MM.1S (cell line): ENCODE measurements around the gene DYNLRB1.

Experiments used
- DNase-seq: peaks from one replicate; pipeline ENCODE4 v3.0.0-alpha.2; 2015
- H2AFZ ChIP-seq: fragments of 300-600 bp; sonication (generic); 2 replicates; pipeline ENCODE4 v1.6.0; 2016; ENCODE audit warnings: antibody characterized with exemption, low read length
- H3F3A ChIP-seq: fragments of 300-600 bp; sonication (generic); 2 replicates; pipeline ENCODE4 v1.6.1; 2016; ENCODE audit warnings: mild to moderate bottlenecking, antibody characterized with exemption, low read length, moderate library complexity, mixed read lengths; ENCODE audit not compliant: insufficient read depth
- H3K27ac ChIP-seq: fragments of 300-600 bp; sonication (generic); 2 replicates; pipeline ENCODE4 v1.5.1; 2016; ENCODE audit warnings: mild to moderate bottlenecking, low read length
- H3K27me3 ChIP-seq: fragments of 300-600 bp; sonication (generic); replicated peaks from 2 replicates; pipeline ENCODE4 v1.6.0; 2016; ENCODE audit warnings: low read length; ENCODE audit not compliant: insufficient read depth
- H3K36me3 ChIP-seq: fragments of 300-600 bp; sonication (generic); replicated peaks from 2 replicates; pipeline ENCODE4 v1.6.1; 2016; ENCODE audit warnings: mild to moderate bottlenecking, low read length, mixed read lengths; ENCODE audit not compliant: insufficient read depth
- H3K4me1 ChIP-seq: fragments of 300-600 bp; sonication (generic); 2 replicates; pipeline ENCODE4 v1.6.1; 2016; ENCODE audit warnings: low read length, mixed read lengths
- H3K4me2 ChIP-seq: fragments of 300-600 bp; sonication (generic); 2 replicates; pipeline ENCODE4 v1.6.0; 2016; ENCODE audit warnings: low read depth, low read length
- H3K4me3 ChIP-seq: fragments of 300-600 bp; sonication (generic); 2 replicates; pipeline ENCODE4 v1.5.1; 2016; ENCODE audit warnings: low read length, mixed read lengths
- H3K79me2 ChIP-seq: fragments of 300-600 bp; sonication (generic); 2 replicates; pipeline ENCODE4 v1.6.1; 2016; ENCODE audit warnings: mixed run types, low read length, mixed read lengths
- H3K9ac ChIP-seq: fragments of 300-600 bp; sonication (generic); 2 replicates; pipeline ENCODE4 v1.6.1; 2016; ENCODE audit warnings: low read length, mixed read lengths
- H3K9me2 ChIP-seq: fragments of 300-600 bp; sonication (generic); replicated peaks from 2 replicates; pipeline ENCODE4 v1.6.1; 2016; ENCODE audit warnings: mild to moderate bottlenecking, low read length, mixed read lengths; ENCODE audit not compliant: insufficient read depth
- H3K9me3 ChIP-seq: fragments of 300-600 bp; sonication (generic); replicated peaks from 2 replicates; pipeline ENCODE4 v1.6.1; 2016; ENCODE audit warnings: mild to moderate bottlenecking, low read length, mixed read lengths; ENCODE audit not compliant: insufficient read depth
- H4K20me1 ChIP-seq: fragments of 300-600 bp; sonication (generic); 2 replicates; pipeline ENCODE4 v1.6.1; 2016; ENCODE audit warnings: mild to moderate bottlenecking, low read length, moderate library complexity, mixed read lengths; ENCODE audit not compliant: insufficient read depth
- CTCF ChIP-seq: fragments of 300-600 bp; sonication (generic); IDR thresholded peaks from 2 replicates; pipeline ENCODE4 v1.5.1; 2016; ENCODE audit warnings: antibody characterized with exemption, low read length, mixed read lengths
- EZH2 ChIP-seq: fragments of 300-600 bp; sonication (generic); optimal IDR thresholded peaks from 2 replicates; pipeline ENCODE3; 2017; ENCODE audit warnings: low read depth, mild to moderate bottlenecking, antibody characterized with exemption, low read length, mixed read lengths
- EZH2phosphoT487 ChIP-seq: fragments of 300-600 bp; sonication (generic); IDR thresholded peaks from 2 replicates; pipeline ENCODE4 v1.6.1; 2018; ENCODE audit warnings: antibody characterized with exemption, low read length

The DYNLRB1 gene

GRCh38 chr20:34553366-34553867, 37.2 kb downstream of the DYNLRB1 start:
- Histone ChIP-seq H4K20me1 (no peaks in the 10 kb centered on the region), H3K4me2 (no peak overlapping the region), H3F3A (no peaks in the 10 kb centered on the region), H3K27me3 (no peaks in the 10 kb centered on the region), H2AFZ (no peak overlapping the region), H3K4me3 (no peak overlapping the region), H3K27ac (no peak overlapping the region), H3K9me2 (no peaks in the 10 kb centered on the region), H3K9me3 (no peaks in the 10 kb centered on the region), H3K4me1 (no peaks in the 10 kb centered on the region), H3K36me3 (no peaks in the 10 kb centered on the region), H3K9ac (no peak overlapping the region), H3K79me2 (no peaks in the 10 kb centered on the region)
- TF ChIP-seq EZH2phosphoT487 (no peak), CTCF (no peak), EZH2 (no peak)
- no peak for DNase-seq

GRCh38 chr20:34557936-34558319, 41.7 kb downstream of the DYNLRB1 start:
- H3K4me2 ChIP-seq, result no peak overlapping the region
- H3K4me1 ChIP-seq, result no peaks in the 10 kb centered on the region
- H3F3A ChIP-seq, result no peaks in the 10 kb centered on the region
- H2AFZ ChIP-seq, result no peak overlapping the region
- H3K9ac ChIP-seq, result no peak overlapping the region
- TF ChIP-seq EZH2phosphoT487 (no peak), EZH2 (no peak), CTCF (no peak)
- H3K9me3 ChIP-seq, result no peaks in the 10 kb centered on the region
- H3K4me3 ChIP-seq, result no peak overlapping the region
- H3K79me2 ChIP-seq, result no peaks in the 10 kb centered on the region
- DNase-seq, result no peak
- no peaks in the 10 kb centered on the region for H4K20me1 ChIP-seq
- no peak overlapping the region for H3K27ac ChIP-seq
- no peaks in the 10 kb centered on the region for H3K36me3 ChIP-seq
- no peaks in the 10 kb centered on the region for H3K9me2 ChIP-seq
- no peaks in the 10 kb centered on the region for H3K27me3 ChIP-seq

GRCh38 chr20:34558320-34559218, 42.3 kb downstream of the DYNLRB1 start, which contains the start of gene MAP1LC3A:
Gene MAP1LC3A, plus strand, starts transcription at chr20:34558718. Its CDS starts 151 bp downstream, at chr20:34558869.
- H2AFZ ChIP-seq, result no peak within 1 kb of the TSS

More at GRCh38 chr20:34558320-34559218, 42.3 kb downstream of the DYNLRB1 start, which contains the start of gene MAP1LC3A:
- TF ChIP-seq CTCF (no peak), EZH2 (no peak), EZH2phosphoT487 (no peak)
- Histone ChIP-seq H3K4me2 (no peak within 1 kb of the TSS), H4K20me1 (no peaks in the 10 kb centered on the region), H3K36me3 (no peaks in the 10 kb centered on the region), H3K27me3 (no peaks in the 10 kb centered on the region), H3K4me1 (no peaks in the 10 kb centered on the region), H3K9me3 (no peaks in the 10 kb centered on the region), H3K9me2 (no peaks in the 10 kb centered on the region), H3K9ac (no peak within 1 kb of the TSS), H3K4me3 (no peak within 1 kb of the TSS), H3F3A (no peaks in the 10 kb centered on the region), H3K79me2 (no peaks in the 10 kb centered on the region), H3K27ac (no peak within 1 kb of the TSS)
- no peak for DNase-seq
